Suppressor macrophage (primary cell): ENCODE data around the gene SYNJ2.
A peak's percentile ranks its signal among the peaks of the same experiment; 100 is the strongest.

Experiments used
- DNase-seq, 4 experiments: peaks; one replicate each; pipeline ENCODE4 v3.0.0-alpha.2; 2020 to 2022

The SYNJ2 gene

DNA sequence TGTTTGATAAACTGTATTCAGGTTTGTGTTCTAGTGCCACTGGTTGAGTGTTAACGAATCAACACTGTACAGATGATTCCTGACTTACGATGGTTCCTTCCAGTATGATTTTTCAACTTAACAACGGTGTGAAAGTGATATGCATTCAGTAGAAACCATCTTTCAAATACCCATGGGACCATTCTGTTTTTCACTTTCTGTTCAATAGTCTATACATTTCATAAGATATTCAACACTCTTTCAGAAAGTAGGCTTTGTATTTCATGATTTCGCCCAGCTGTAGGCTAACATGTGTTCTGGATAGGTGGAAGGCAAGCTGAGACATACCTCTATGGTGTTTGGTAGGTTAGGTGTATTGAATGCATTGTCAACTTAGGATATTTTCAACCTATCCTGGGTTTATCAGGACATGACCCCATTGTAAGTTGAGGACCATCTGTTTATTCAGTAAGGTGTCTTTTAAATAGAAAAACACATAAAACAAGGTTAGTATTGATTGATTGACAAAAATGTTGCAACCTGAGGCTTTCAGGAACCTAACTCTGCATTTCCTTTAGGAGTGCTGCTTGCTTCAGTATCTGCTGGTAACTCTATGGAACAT lies 32.3 kb downstream of the SYNJ2 start:
- DNase-seq = no peak

DNA sequence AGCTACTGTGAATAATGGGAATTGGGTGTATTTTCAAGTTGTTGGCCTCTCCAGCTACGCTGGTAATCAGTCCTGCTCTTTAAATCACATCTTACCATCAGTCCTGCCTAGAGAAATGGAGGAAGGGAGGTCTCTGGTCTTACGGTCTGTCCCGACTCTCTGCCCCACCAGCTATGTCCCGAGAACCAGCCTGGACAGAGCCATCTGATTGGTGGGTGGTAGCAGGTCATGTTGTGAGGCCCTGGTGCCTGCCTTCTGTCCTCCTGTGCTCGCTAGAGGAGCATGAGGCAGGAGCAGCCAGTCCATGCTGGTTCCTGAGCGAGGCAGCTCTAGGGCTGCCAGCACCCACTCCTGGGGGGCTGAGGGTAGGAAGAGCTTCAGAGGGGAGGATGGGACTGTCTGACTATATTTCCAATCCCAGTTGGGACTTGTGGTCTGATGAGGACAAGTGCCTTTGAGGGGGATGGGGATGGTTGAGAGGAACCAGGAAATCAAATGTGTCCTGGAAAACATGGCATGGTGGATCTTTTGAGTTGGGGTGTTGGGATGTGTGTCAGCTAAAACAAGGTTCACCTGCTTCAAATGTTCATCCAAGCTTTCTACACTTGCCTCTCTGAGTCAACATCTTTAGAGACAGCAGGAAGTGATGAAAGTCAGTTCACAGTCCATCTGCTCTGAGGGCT lies 33.0 kb downstream of the SYNJ2 start:
- DNase-seq = peak in 1 of 4 experiments; percentile 16

DNA sequence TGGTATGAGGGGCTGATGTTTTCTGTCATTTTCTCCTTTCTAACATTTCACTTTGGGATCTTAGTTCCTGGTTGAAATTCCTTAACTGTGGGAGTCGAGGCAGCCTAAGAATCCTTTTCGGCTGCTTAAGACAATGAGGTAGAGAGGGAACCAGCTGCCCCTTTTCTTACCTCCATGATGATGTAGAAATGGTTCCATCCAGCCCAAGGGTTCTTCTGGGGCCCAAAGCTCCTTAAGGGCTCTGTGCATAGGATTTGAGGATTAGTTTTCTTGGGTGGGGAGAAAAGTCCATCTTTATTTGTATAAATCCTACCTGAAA lies 33.5 kb downstream of the SYNJ2 start:
- no peak for DNase-seq

DNA sequence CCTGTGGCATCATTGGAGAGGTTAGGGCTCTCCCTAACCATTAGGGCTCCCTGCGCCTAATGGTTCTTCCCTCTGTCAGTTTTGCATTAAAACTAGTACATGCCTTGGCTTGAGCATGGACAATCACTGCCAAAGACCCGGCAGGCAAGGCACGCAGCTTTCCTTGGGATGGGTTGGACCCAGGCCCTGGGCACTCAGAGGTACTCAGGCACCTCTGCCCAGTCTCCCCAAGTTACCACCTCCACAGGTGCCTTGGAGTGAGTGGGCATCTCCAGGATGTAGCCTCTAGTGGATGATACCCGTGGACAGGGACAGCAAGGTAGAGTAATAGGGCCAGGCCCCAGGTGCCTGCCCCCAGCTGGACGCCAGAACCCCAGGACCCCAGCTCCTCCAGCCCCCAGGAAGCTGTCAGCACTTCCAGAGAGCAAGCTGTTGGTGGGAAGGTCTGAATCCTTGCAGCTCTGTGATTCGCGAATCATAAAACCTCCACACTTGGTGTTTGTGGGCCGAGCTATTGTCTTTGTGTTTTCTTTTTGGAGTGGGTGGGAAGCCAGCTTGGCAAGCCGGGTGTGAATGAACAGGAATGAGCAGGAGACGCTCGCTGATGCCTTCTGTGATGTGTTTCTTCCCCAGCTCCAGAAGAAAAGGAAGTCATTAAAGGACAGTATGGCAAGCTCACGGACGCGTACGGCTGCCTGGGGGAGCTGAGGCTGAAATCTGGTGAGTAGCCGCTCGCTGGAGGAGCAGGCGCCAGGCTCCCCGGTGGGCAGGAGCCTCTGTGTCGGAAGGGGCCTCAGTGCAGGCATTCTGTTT lies 35.1 kb downstream of the SYNJ2 start:
- DNase-seq = no peak

DNA sequence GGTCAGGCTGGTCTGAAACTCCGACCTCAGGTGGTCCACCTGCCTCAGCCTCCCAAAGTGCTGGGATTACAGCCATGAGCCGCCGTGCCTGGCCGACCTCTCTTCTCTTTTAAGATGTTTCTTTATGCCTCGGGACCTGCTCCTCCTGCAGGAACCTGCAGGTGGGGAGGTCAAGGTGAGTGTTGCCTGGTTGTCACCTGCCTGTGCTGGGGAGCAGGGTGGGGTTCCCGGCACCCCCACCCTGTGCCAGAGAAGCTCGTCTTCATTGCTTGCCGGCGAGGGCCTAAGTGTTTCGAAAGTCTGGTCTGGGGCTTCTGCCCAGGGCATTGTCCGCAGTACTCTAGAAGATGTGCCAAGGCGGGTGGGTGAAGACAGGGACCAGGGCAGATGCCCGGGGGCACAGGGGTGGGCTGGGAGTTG lies 36.0 kb downstream of the SYNJ2 start:
- no peak for DNase-seq

DNA sequence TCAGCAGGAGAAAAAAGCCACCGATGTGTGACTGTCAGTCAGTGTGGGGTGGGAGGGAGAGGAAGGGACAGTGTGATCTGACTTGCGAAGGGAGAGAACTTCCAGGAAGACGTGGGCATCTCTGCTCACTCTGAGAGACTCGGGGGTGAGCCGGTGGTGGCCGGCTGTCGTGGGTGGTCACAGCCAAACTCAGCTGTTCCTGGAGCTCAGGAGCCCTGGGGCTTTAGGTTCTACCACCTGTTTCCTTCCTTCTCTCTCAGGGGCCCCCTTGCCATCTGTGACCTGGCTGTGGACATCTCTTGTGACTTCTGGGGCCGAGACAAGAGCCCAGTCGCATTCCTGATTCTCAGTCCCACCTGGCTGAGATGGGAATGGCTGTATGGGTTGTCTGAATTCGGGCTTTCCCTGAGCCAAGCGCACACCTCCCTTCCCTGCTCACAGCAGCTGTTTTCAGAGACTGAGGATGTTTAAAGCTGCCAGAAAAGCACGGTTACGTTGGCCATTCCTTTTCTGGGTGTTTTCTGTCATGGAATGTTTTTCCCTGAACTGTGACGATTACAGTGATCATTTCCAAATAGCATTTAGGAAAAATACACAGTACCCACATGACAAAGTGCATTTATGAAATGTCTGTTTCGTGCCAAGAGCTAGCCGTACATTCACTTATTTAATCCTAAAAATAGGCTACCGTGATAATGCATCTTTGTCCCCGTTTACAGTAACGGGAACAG lies 36.5 kb downstream of the SYNJ2 start:
- no peak for DNase-seq

DNA sequence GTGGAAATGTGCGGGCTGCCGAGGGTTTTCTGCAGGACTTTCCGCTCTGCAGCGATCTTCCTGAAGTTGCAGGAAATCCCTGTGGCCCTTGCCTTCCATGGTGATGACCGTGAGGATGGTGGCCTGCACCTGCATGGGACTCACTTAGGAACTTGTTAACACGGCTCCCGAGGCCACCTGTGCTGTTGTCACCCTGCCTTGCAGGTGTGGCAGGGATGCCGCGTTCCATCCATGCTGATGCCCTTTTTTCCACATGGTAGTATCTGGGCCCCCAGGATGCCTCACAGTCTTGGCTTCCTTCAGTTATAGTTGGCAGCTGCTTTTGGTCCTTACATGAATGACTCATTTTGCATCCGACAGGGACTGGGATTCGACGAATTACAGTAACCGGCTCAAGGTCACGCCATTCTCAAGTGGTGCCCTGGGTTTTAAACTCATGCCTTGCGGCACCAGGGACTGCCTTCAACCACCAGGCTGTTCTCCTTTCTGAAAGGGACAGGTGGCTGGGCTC lies 37.2 kb downstream of the SYNJ2 start:
- no peak for DNase-seq

DNA sequence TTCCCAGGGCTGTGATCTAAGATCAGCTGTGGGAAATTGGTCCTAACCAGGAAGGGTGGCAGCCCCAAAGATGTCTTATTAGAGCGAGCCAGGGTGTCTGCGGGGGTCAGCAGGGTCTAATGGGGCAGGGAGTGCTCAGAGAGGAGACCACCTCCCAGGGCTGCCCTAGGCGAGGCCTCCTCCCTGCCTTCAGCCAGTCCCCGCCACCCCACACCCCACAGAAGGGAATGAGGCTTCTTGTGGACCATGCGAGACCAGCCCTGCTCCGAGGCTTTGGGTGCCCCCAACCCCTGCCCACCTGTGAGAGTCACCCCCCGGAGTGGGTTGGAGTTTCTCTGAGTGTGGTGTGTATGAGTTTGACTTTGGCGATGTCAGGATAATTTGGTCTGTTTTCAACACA lies 37.8 kb downstream of the SYNJ2 start:
- DNase-seq = no peak

DNA sequence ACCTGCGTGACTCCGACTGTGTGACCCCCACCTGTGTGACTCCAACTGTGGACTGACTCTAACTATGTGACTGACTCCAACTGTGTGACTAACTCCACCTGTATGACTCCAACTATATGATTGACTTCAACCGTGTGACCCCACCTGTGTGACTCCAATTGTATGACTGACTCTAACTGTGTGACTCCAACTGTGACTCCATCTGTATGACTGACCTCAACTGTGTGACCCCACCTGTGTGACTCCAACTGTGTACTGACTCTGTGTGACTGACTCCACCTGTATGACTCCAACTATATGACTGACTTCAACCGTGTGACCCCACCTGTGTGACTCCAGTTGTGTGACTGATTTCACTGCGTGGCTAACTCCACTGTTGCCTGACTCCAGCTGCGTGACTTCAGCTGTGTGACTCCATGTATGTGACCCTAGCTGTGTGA lies 38.6 kb downstream of the SYNJ2 start:
- DNase-seq = no peak

DNA sequence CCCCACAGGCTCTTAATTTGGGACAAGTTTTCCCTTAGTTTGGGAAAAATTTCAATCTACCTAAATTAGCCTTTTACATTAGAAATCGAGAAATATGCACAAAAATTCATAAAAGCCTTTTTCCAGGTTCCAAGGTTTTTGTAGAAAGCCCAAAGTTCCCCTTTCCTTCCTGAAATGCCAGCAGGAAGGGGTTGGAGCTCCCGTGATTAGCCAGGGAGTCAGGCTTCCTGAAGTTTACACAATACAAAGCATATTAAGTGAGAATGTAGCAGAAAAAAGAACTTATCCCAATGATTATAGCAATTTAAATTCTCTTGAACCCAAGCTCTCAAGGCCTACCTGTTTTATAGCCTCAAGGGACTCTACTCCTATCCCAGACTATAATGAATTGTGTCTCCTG lies 39.1 kb downstream of the SYNJ2 start:
- peak in 1 of 4 experiments; percentile 22 for DNase-seq

DNA sequence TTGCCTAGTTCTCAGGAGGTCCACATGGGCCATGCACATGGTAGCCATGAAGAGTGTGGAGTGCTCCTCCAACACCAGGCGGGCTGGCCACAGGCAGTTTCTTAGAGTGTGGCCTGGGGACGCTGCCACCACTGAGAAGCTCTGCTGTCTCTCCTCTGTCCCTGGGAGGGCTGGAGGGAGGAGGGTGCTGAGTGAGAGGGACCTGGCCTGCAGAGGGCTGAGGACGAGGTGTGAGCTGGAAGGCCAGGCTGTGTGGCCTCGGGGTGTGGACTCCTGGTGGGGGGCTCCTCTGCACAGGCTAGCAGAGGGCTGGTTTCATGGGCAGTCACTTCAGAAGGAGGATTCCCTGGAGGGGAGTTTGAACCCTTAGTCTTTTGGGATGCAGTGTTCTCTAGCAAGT lies 39.7 kb downstream of the SYNJ2 start:
- no peak for DNase-seq

DNA sequence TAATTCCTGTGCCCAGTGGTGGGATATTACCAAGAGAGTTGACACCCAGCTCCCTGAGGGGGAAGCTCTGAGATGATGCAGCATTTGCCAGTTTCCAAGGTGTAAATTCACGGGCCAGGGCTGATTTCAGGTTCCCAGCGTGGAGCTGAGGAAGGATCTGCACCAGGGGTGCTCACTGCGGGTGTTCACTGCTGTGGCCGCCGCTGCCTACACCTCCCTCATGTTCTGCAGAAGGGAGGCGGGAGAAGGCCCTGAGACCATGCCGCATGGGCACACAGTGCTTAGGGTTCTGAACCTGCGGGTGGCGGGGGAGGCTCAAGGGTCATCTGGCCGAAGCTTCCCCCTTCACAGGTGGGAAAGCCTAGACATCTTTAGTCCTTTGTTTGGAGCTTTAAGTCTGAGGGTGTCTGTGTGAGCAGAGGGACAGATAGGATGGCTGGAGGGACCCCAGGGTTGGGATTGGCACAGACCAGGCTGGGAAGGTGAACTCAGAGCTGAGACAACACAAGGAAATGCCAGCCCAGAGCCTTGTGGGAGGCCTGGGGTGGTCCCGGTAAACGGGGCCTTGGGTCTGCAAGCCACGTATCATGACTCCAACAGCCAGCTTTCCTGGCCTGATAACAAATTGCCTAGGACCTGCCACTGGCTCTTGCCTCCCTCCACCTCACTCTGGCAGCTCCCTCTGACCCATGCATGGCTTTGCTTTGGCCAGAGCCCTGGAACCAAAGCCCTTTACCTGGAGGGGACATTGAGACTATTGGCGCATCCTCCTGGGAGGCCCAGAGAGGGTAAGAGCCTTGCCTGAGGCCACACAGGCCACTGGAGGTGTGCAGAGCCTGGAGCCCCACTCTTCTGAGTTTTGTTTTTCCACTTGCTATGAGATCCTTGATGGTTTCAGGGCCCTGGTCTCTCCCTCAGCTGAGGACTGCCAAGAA lies 40.4 kb downstream of the SYNJ2 start:
- no peak for DNase-seq

DNA sequence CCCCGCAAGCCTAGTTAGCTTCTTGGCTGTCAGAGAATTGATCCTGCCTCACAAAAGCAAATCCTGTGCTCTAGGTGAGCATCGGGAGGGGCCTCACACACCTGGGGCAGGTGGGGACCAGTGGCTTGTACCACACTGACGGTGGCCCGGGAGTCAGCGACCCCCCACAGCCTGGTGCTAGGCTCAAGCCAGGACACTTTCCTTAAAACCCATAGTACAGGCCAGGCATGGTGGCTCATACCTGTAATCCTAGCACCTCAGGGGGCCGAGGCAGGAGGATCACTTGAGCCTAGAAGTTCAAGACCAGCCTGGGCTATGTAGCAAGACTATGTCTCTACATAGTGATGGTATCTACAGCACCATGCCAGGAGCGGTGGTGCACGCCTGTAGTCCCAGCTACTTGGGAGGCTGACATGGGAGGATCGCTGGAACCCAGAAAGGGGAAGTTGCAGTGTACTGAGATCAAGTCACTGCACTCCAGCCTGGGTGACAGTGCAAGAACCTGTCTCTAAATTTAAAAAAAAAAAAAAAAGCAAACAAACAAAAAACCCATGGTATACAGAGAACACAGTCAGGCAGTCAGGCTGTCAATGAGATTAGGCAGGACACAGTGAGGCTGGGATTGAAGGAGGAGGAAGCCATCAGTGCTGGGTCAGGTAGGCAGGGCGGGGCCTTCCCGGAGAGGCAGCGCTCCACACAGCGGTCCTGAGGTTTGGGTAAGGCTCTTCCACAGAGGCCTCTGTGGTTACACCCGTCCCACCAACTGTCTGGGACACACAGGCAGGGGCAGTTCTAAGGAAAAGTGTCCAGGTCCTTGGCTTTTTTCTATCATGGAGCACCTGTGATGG lies 41.3 kb downstream of the SYNJ2 start:
- peak in 1 of 4 experiments; percentile 18 for DNase-seq

DNA sequence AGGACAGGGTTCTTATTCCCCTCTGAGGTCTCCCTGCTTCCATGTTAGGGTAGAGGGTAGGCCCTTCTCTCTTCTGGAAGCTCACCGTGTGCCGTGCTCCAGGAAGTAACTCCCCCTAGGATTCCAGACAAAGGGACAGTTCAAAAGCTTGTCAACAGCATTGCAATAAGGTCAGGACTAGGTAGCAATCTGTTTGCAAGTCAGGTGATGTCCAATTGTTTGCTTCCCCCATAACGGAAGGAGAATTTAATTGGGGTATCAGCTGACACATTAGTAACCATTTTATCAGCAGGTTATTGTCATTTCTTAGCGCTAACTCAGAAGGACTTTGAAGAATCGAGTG lies 41.9 kb downstream of the SYNJ2 start:
- DNase-seq = no peak

DNA sequence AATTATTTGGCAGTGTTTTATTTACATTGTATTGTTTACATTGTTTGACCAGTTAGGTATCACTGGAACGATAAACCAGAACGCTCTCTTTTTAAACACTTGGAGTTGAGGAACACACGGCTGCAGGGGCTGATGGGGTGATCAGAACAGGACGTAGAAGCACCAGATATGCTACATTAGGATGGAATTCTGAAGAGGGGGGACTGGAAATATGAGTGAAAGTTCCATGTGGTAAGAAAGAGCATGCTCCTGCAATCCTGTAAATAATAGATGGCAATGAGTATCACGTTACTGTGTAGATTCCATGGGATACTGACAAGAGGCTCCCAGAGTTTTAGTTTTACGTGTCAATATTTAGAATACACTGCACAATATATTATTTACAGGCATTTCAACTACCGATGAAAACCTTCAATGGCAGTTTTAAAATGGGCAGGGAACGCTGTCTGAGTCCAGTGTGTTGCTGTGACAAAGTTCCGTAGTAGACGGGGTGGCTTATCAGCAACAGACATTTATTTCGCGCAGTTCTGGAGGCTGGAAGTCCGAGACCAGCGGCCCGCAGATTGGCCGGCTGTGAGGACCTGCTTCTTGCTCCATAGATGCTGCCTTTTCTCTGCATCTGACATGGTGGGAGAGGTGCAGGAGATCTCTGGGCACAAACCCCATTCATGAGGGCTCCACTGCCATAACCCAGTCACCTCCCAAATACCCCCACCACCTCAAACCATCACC lies 43.1 kb downstream of the SYNJ2 start:
- no peak for DNase-seq

DNA sequence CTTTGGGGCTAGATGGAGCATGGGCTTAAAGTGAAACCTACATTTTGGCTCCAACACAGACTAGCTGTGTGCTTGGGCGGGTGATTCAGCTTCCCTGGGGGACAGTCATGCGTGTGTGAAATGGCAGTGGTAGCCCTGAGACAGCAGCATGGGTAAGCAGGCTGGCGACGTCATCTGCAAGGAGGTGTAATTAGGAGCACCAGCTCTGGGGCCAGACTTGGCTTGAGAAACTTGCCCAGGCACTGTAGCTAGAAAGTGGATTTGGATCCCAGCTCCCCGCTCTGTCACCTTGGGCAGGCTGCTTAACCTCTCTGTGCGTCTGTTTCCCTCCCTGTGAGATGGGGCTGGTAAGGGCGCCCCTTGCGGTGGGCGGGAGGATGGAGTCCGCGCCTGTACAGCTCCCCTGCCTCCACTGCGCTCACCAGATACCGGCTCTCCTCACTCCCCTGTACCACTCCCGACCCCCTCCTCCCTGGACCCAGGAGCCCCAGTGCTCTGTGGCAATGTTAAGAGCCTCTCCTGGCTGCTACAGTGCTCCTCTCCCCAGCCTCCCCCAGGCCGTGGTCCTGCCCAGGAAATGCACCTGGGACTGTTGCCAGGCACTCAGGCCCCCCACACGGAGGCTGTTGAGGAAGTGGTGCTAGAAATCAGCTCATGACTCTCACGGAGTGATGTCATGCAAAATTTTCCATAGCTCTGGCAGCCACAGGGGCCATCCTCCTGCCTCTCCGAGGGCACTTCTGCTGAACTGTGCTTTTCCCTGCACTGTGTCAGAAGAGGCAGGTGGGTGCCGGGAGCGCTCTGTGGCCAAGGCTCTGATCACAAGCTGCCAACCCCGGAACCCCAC lies 44.6 kb downstream of the SYNJ2 start:
- DNase-seq = peak; percentile 90 to 97 (median 91)

DNA sequence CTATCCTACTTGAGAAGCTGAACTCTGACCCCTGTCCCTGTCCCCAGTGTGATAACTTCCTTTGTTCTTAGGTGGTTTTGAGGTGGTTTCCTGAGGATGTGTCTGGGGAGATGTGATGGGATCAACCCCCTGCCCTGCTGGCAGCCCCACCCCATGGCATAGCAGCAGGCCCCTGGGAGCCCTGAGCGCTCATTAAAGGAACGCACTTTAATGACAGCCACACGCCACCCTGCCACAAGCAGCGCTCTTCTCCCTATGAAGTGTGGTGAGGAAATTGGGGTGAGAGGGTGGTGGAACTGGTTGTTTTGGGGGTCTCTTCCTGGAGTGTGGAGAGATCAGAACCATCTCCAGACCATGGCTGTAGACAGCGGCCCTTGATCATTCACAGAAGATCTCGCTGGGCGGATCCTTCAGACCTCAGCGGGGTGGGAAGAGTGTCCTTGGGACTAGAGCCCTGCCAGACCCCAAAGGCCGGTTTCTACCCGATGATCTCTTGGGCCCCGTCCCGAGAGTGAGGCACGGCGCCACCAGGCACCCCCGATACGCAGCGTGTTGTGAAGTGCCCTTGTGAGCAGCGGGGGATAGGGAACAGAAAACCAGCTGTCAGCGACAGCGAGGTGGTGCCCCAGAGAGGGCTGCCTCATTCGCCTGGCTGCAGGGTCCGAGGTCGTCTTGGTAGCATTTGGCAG lies 45.4 kb downstream of the SYNJ2 start:
- no peak for DNase-seq

DNA sequence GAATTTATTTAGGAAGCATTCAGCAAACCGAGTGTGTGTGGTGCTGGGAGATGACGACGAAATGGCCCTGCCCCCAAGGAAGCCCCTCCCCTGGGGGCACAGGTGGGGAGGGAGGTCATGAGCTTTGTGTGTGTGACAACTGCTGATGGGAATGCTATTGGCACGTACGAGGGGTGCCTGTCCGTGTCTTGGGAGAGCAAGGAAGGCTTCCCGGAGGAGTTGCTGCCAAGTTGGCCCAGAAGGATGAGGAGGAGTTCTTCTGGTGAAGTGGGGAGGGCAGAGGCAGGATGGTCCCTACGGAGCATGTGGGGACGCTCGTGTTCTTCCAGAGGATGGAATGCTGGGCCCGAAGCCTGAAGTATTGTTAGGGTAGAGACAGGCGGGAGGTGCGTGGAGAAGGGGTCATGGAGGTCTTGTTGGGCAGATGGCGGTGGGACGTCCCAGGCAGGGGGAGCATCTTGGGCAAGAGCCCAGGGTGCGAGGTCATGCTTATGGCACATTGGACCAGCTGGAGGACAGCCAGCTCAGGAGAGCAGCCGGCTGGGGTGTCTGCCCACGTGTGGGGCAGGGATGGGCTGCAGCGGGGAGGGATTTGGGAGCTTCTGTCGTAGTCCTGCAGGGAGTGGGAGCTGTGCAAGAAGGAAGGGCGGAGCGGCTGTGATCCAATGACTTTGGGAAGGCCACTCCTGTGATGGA lies 46.1 kb downstream of the SYNJ2 start:
- DNase-seq = no peak
